Hepatocyte (in vitro differentiated cells): ENCODE results near the gene BSDC1. TPM values are rescaled to one million over a fixed set of nuclear protein-coding genes. Genes with fewer than 3 reads are reported as not detected.
A peak's percentile ranks its signal among the peaks of the same experiment; 100 is the strongest.

Experiments used
- DNase-seq: peaks from one replicate; pipeline ENCODE4 v3.0.0-alpha.2; 2016; ENCODE audit warnings: low spot score
- H2AFZ ChIP-seq: fragments of 200-600 bp; sonication (generic); 2 replicates; pipeline ENCODE4 v1.6.0; 2016; ENCODE audit warnings: antibody characterized with exemption, mild to moderate bottlenecking
- H3K27ac ChIP-seq: fragments of 200-600 bp; sonication (generic); 2 replicates; pipeline ENCODE4 v1.5.1; 2016; ENCODE audit warnings: mild to moderate bottlenecking
- H3K27me3 ChIP-seq: fragments of 200-600 bp; sonication (generic); 2 replicates; pipeline ENCODE4 v1.6.1; 2016
- H3K36me3 ChIP-seq: fragments of 200-600 bp; sonication (generic); replicated peaks from 2 replicates; pipeline ENCODE4 v1.5.1; 2016; ENCODE audit warnings: low read depth; ENCODE audit not compliant: insufficient read depth
- H3K4me1 ChIP-seq: fragments of 200-600 bp; sonication (generic); 2 replicates; pipeline ENCODE4 v1.5.1; 2016; ENCODE audit warnings: mild to moderate bottlenecking, moderate library complexity; ENCODE audit not compliant: insufficient read depth
- H3K4me2 ChIP-seq: fragments of 200-600 bp; sonication (generic); 2 replicates; pipeline ENCODE4 v1.6.0; 2016
- H3K4me3 ChIP-seq: fragments of 200-600 bp; sonication (generic); 2 replicates; pipeline ENCODE4 v1.5.1; 2016; ENCODE audit warnings: mild to moderate bottlenecking
- H3K79me2 ChIP-seq: fragments of 200-600 bp; sonication (generic); 2 replicates; pipeline ENCODE4 v1.6.0; 2017; ENCODE audit warnings: mild to moderate bottlenecking
- H3K9me2 ChIP-seq: fragments of 200-600 bp; sonication (generic); replicated peaks from 2 replicates; pipeline ENCODE4 v1.6.0; 2017; ENCODE audit warnings: mild to moderate bottlenecking; ENCODE audit not compliant: insufficient read depth
- H3K9me3 ChIP-seq: fragments of 200-600 bp; sonication (generic); 2 replicates; pipeline ENCODE4 v1.5.1; 2016; ENCODE audit warnings: low read depth, mild to moderate bottlenecking
- H4K20me1 ChIP-seq: fragments of 200-600 bp; sonication (generic); 2 replicates; pipeline ENCODE4 v1.6.0; 2016; ENCODE audit warnings: mild to moderate bottlenecking; ENCODE audit not compliant: insufficient read depth, poor library complexity, severe bottlenecking
- CTCF ChIP-seq: fragments of 200-600 bp; sonication (generic); IDR thresholded peaks from 2 replicates; pipeline ENCODE4 v1.5.1; 2016; ENCODE audit warnings: antibody characterized with exemption, mild to moderate bottlenecking; ENCODE audit not compliant: poor library complexity
- EZH2 ChIP-seq: fragments of 200-600 bp; sonication (generic); IDR thresholded peaks from 2 replicates; pipeline ENCODE4 v1.6.1; 2016; ENCODE audit warnings: antibody characterized with exemption, mild to moderate bottlenecking, borderline replicate concordance
- EZH2phosphoT487 ChIP-seq: fragments of 200-600 bp; sonication (generic); IDR thresholded peaks from one replicate; pipeline ENCODE4 v1.6.1; 2018; ENCODE audit warnings: antibody characterized with exemption, mild to moderate bottlenecking, low read depth, moderate library complexity; ENCODE audit not compliant: unreplicated experiment, severe bottlenecking
- WGBS: methylation state at CpG from one replicate; pipeline ENCODE4 v1.1.6; 2016; ENCODE audit warnings: low lambda C conversion rate; ENCODE audit errors: missing lambda C conversion rate; 5-methylcytosine and 5-hydroxymethylcytosine counted together
- polyA plus RNA-seq: library from polyadenylated mRNA; unstranded; fragments of >200 nt; fragmentation: Nextera tagmentation; extraction: Ambion mirVana; gene quantifications from 2 replicates; pipeline ENCODE4 v1.2.1, GENCODE V29; 2016
- total RNA-seq: library from RNA; depleted of rRNA; stranded (reverse); fragments of >200 nt; gene quantifications from 2 replicates; pipeline ENCODE4 v1.2.3, GENCODE V29; 2014

Gene BSDC1
- total and polyA plus RNA-seq, 2 experiments from 2014 or later = 56.2 to 80.5 TPM

DNA sequence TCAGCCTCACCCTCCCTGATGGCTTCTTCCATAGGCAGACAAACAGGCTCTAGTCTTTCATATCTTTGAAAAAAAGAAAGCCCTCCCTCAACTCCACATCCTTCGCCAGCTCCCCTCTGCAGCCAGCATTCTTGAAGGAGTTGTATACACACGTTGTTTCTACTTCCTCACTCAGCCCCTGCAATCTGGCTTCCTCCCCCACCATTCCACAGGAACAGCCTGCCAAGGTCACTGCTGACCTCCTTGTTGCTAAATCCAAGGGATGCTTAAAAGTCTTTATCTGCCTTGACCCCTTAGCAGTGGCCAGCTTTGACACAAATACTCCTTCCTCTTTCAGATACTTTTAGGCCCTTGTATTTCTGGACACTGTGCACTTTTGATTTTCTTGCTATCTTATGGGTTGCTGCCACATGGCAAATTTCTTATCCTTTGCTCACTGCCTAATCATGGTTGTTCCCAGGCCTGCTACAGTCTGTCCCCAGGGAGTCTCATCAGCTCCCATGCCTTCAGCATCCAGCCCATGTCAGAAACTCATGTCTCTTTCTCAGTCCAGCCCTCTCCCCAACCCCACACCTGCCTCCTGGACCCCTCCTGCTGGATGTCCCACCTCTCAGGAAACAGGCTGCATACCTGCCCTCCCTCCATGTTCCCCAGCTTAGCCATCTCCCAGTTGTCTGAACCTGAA, 40.2 kb downstream of the BSDC1 start:
- Histone ChIP-seq H3K79me2 (peaks cover 12% of the 10 kb centered on the region), H3K9me2 (no peaks in the 10 kb centered on the region), H3K9me3 (no peaks in the 10 kb centered on the region), H3K27ac (peak overlapping the region; percentile 97), H3K4me2 (peak overlapping the region; percentile 95), H3K4me3 (no peak overlapping the region), H4K20me1 (no peaks in the 10 kb centered on the region), H2AFZ (no peak overlapping the region), H3K4me1 (peaks cover 26% of the 10 kb centered on the region), H3K36me3 (no peaks in the 10 kb centered on the region), H3K27me3 (no peaks in the 10 kb centered on the region)
- TF ChIP-seq EZH2 (no peak), CTCF (no peak), EZH2phosphoT487 (no peak)
- DNase-seq = no peak
- 34% methylated on average over 2 of the region's 2 CpGs for WGBS

DNA sequence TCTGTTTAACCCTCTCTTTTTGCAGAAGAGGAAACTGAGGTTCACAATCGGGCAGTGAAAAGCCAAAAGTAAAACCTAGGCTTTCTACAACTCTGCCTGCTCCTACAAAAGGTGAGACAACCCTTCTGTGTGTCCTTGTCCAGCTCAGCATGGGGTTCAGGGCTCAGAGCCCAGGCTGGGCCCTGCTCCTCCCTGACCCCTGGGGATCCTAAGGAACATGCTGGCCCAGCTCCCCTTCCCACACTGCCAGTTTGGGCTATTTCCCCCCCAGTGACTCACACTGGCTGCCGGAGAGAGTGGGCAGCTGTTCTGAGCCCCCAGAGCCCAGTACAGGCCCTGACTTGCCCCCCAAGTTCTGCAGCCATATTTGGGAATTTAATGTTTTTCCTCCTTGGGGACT, 40.8 kb downstream of the BSDC1 start:
- H3K9me3 ChIP-seq = no peaks in the 10 kb centered on the region
- no peaks in the 10 kb centered on the region for H3K36me3 ChIP-seq
- peak overlapping the region; percentile 97 for H3K27ac ChIP-seq
- H3K27me3 ChIP-seq = no peaks in the 10 kb centered on the region
- H2AFZ ChIP-seq = no peak overlapping the region
- H3K4me3 ChIP-seq = no peak overlapping the region
- 83% methylated on average over 2 of the region's 2 CpGs for WGBS
- DNase-seq = no peak
- peaks cover 26% of the 10 kb centered on the region for H3K4me1 ChIP-seq
- no peak for TF ChIP-seq CTCF
- TF ChIP-seq EZH2phosphoT487 = no peak
- TF ChIP-seq EZH2 = no peak
- H3K79me2 ChIP-seq = peaks cover 12% of the 10 kb centered on the region
- H4K20me1 ChIP-seq = no peaks in the 10 kb centered on the region
- no peaks in the 10 kb centered on the region for H3K9me2 ChIP-seq
- peak overlapping the region; percentile 95 for H3K4me2 ChIP-seq

GRCh38 chr1:32352831-32353383, 41.3 kb downstream of the BSDC1 start:
- no peak for DNase-seq
- Histone ChIP-seq H3K4me1 (peaks cover 23% of the 10 kb centered on the region), H2AFZ (no peak overlapping the region), H3K4me2 (peak overlapping the region; percentile 95), H4K20me1 (no peaks in the 10 kb centered on the region), H3K9me2 (no peaks in the 10 kb centered on the region), H3K9me3 (no peaks in the 10 kb centered on the region), H3K4me3 (no peak overlapping the region), H3K79me2 (peaks cover 12% of the 10 kb centered on the region), H3K27ac (peak overlapping the region; percentile 97), H3K27me3 (no peaks in the 10 kb centered on the region), H3K36me3 (no peaks in the 10 kb centered on the region)
- WGBS = 83% methylated on average over 2 of the region's 2 CpGs
- TF ChIP-seq CTCF (no peak), EZH2phosphoT487 (no peak), EZH2 (no peak)
